HCT116 (cell line): Measurements from ENCODE around the gene HOXC11. TPM values are rescaled to one million over a fixed set of nuclear protein-coding genes. Genes with fewer than 3 reads are reported as not detected.
A peak's percentile ranks its signal among the peaks of the same experiment; 100 is the strongest.

ENCODE experiments used
- ATAC-seq: fragments of 200-7000 bp; cut with Tn5 transposase; 2 replicates; pipeline ENCODE4 v1.9.1; 2020; ENCODE audit warnings: mild to moderate bottlenecking, moderate library complexity
- BruUV-seq: library from RNA; stranded (reverse); fragments of 400-500 nt; replicated peaks from 2 replicates; lab custom pipeline; 2021; lab: Mats Ljungman, UMichigan
- CTCF ChIA-PET: fragments of 300-600 bp; sonication (Branson Sonifier 250); formaldehyde crosslinking; loops from one replicate; lab custom pipeline; 2021; ENCODE audit warnings: antibody characterized with exemption; lab: Charles Lee
- POLR2A ChIA-PET: fragments of 300-600, 350-600 bp; sonication (Branson Sonifier 250); formaldehyde crosslinking; loops from one replicate; lab custom pipeline; 2021; ENCODE audit warnings: antibody characterized with exemption; lab: Charles Lee
- RAD21 ChIA-PET, 2 experiments: fragments of 300-600 bp; sonication (Branson Sonifier 250); formaldehyde crosslinking; loops; one replicate each; lab custom pipeline; 2023; ENCODE audit warnings: low total read pairs in 2 of 2; ENCODE audit not compliant: uncharacterized antibody in 2 of 2, unreplicated experiment in 2 of 2, low non-redundant PET in 1 of 2; lab: Charles Lee
- DNase-seq: peaks from one replicate; pipeline ENCODE4 v3.0.0-alpha.2; 2010; ENCODE audit warnings: low read depth, low spot score
- H2AFZ ChIP-seq: fragments of 200-600 bp; shearing (Covaris generic), sonication (generic); 2 replicates; pipeline ENCODE4 v1.6.1; 2017; ENCODE audit warnings: low read depth, mixed run types, mixed read lengths, antibody characterized with exemption, low read length; ENCODE audit not compliant: poor library complexity, severe bottlenecking
- H3K27ac ChIP-seq: 2 replicates; pipeline ENCODE4 v1.5.1; 2012; ENCODE audit warnings: low read depth, low read length
- H3K27me3 ChIP-seq: fragments of 200-600 bp; sonication (generic); 2 replicates; pipeline ENCODE4 v1.6.1; 2016; ENCODE audit warnings: mixed run types, low read length, mixed read lengths; ENCODE audit not compliant: insufficient read depth
- H3K36me3 ChIP-seq, 2 experiments: fragments of 200-500 bp in 1 of 2; fragments of 200-600 bp in 1 of 2; sonication (Bioruptor generic) in 1 of 2; sonication (generic) in 1 of 2; 2 replicates each; pipeline versions ENCODE4 v1.5.1 to v1.6.1; 2014 to 2016; ENCODE audit warnings: low read length in 2 of 2, inconsistent platforms in 1 of 2, mixed read lengths in 1 of 2, mixed run types in 1 of 2; ENCODE audit not compliant: insufficient read depth in 2 of 2, control insufficient read depth in 1 of 2
- H3K4me1 ChIP-seq, 2 experiments: fragments of 200-600 bp in 1 of 2; sonication (generic) in 1 of 2; 2 replicates each; pipeline versions ENCODE4 v1.5.1 to v1.6.1; 2012 to 2017; ENCODE audit warnings: low read length in 2 of 2, inconsistent platforms in 1 of 2, mild to moderate bottlenecking in 1 of 2, mixed read lengths in 1 of 2, mixed run types in 1 of 2, moderate library complexity in 1 of 2; ENCODE audit not compliant: insufficient read depth in 2 of 2, control insufficient read depth in 1 of 2
- H3K4me2 ChIP-seq: fragments of 200-600 bp; sonication (generic); 2 replicates; pipeline ENCODE4 v1.6.1; 2017; ENCODE audit warnings: mixed run types, low read length, mixed read lengths
- H3K4me3 ChIP-seq, 2 experiments: fragments of 200-600 bp in 1 of 2; sonication (generic) in 1 of 2; replicated peaks in 1 of 2; 2 replicates each; pipeline ENCODE4 v1.5.1; 2011 to 2016; ENCODE audit warnings: low read length in 2 of 2, control low read depth in 1 of 2, low read depth in 1 of 2, mild to moderate bottlenecking in 1 of 2, mixed read lengths in 1 of 2, mixed run types in 1 of 2
- H3K79me2 ChIP-seq: fragments of 200-600 bp; sonication (generic); 2 replicates; pipeline ENCODE4 v1.6.1; 2017; ENCODE audit warnings: mild to moderate bottlenecking, mixed run types, low read length, moderate library complexity, mixed read lengths; ENCODE audit not compliant: insufficient read depth
- H3K9ac ChIP-seq: fragments of 200-600 bp; sonication (generic); 2 replicates; pipeline ENCODE4 v1.6.1; 2016; ENCODE audit warnings: low read length, mixed read lengths
- H3K9me2 ChIP-seq: fragments of 200-600 bp; sonication (generic), shearing (Covaris generic); 2 replicates; pipeline ENCODE4 v1.6.1; 2017; ENCODE audit warnings: mixed run types, mild to moderate bottlenecking, moderate library complexity; ENCODE audit not compliant: insufficient read depth
- H3K9me3 ChIP-seq, 2 experiments: fragments of 200-500 bp in 1 of 2; fragments of 200-600 bp in 1 of 2; sonication (Bioruptor generic) in 1 of 2; sonication (generic) in 1 of 2; 2 replicates each; pipeline ENCODE4 v1.6.1; 2014 to 2017; ENCODE audit warnings: low read length in 2 of 2, mixed read lengths in 2 of 2, inconsistent platforms in 1 of 2, low read depth in 1 of 2, mild to moderate bottlenecking in 1 of 2, mixed run types in 1 of 2, moderate library complexity in 1 of 2; ENCODE audit not compliant: control insufficient read depth in 1 of 2, insufficient read depth in 1 of 2
- H4K20me1 ChIP-seq: fragments of 200-600 bp; sonication (generic), shearing (Covaris generic); 2 replicates; pipeline ENCODE4 v1.6.1; 2017; ENCODE audit warnings: mixed run types, mild to moderate bottlenecking, moderate library complexity; ENCODE audit not compliant: insufficient read depth
- CBX3 ChIP-seq: IDR thresholded peaks from 2 replicates; pipeline ENCODE4 v1.6.1; 2012; ENCODE audit warnings: low read depth
- CEBPB ChIP-seq: IDR thresholded peaks from 2 replicates; pipeline ENCODE4 v1.6.1; 2012; ENCODE audit warnings: low read depth
- EGR1 ChIP-seq: IDR thresholded peaks from 2 replicates; pipeline ENCODE4 v1.6.1; 2012; ENCODE audit warnings: low read depth
- ELF1 ChIP-seq: IDR thresholded peaks from 2 replicates; pipeline ENCODE4 v1.6.1; 2012; ENCODE audit warnings: low read depth, borderline replicate concordance
- JUND ChIP-seq: IDR thresholded peaks from 2 replicates; pipeline ENCODE4 v1.6.1; 2012
- RAD21 ChIP-seq: IDR thresholded peaks from 2 replicates; pipeline ENCODE4 v1.6.1; 2012; ENCODE audit warnings: low read depth, mild to moderate bottlenecking
- YY1 ChIP-seq: IDR thresholded peaks from 2 replicates; pipeline ENCODE4 v1.6.1; 2011; ENCODE audit warnings: low read length, low read depth, moderate library complexity, mild to moderate bottlenecking; ENCODE audit not compliant: insufficient replicate concordance; ENCODE audit errors: extremely low read depth
- ZFX ChIP-seq: fragments of 450-650 bp; IDR thresholded peaks from 2 replicates; pipeline ENCODE4 v1.6.1; 2017
- intact Hi-C: fragments of 100-400 bp; cut with micrococcal nuclease; formaldehyde crosslinking; loops from 2 replicates; pipeline ENCODE4 v1.10.0; 2022
- total RNA-seq: library from RNA; stranded (reverse); gene quantifications from one replicate; pipeline ENCODE4 v1.2.1, GENCODE V29; 2021; ENCODE audit not compliant: unreplicated experiment
- TF ChIP-seq, protein P1 (sequence below), 3 experiments: fragments of 200-600 bp in 1 of 3; sonication (generic) in 1 of 3; IDR thresholded peaks in 2 of 3; conservative IDR thresholded peaks in 1 of 3; 2 replicates each; pipeline ENCODE4 v1.5.1; 2012 to 2017; ENCODE audit warnings: low read depth in 2 of 3, low read length in 2 of 3, antibody characterized with exemption in 1 of 3, borderline replicate concordance in 1 of 3, control low read depth in 1 of 3, mild to moderate bottlenecking in 1 of 3, mixed read lengths in 1 of 3, mixed run types in 1 of 3, moderate library complexity in 1 of 3; ENCODE audit not compliant: insufficient read depth in 1 of 3
- TF ChIP-seq, protein P2 (sequence below): IDR thresholded peaks from 2 replicates; pipeline ENCODE4 v1.6.1; 2012; ENCODE audit warnings: low read depth

Gene HOXC11
- total RNA-seq, 1 experiment from 2014 or later, result 0.22 TPM

DNA sequence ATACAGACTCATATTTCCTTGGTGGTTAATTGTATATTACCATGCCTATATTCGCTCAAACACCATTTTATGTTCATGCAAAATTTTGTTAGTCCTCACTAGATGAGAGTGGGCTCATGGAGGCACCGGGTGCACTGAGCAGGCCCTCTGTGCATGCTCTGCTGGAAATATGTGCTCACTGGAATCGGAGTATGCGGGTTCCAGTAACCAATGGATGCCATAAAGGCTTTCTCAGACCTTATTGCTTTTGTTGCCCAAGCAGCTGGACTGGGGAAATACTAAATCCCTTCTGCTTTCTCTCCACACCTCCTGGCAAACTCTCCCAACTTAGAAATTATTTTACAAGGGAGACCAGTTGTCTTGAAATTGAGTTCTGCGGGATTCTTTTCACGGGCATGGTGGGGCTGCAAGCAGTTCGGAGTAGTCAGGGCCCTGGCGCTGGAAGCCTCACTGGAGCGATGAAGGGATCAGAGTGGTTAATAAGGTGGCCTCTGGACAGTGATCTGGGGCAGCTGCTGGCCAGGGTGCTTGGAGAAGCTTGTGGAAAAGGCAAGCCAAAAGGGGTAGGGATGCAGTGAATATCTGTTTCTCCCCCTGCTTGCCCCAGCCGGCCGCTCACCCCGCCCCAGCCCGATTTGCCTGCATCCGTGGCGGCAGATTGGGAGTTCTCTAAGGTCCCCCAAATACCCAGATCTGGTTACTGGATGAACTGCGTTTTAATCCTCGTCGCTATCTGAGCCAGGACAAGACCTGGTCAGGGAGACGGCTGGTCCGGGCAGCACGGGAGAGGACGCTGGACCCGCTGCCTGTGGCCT lies 47.9 kb downstream of the HOXC11 start:
- Histone ChIP-seq H3K79me2 (no peaks in the 10 kb centered on the region), H3K27me3 (no peaks in the 10 kb centered on the region), H3K4me2 (peak overlapping the region; percentile 59; the same call in 1 of the 2 replicates), H3K4me1 (peaks cover 21 to 38% of the 10 kb centered on the region in 2 experiments), H3K4me3 (no peak overlapping the region), H4K20me1 (no peaks in the 10 kb centered on the region), H2AFZ (no peak overlapping the region), H3K9ac (0 out of 2 replicates have a peak overlapping the region, but pooled peaks have one; percentile 8), H3K9me2 (no peaks in the 10 kb centered on the region), H3K36me3 (no peaks in the 10 kb centered on the region), H3K27ac (no peak overlapping the region), H3K9me3 (no peaks in the 10 kb centered on the region)
- ChIA-PET CTCF (interaction anchor here (5.3 kb wide), 1 partner anchor 12 kb away, joined by 38 read pairs; the partner anchor contains the start of gene HOXC5), POLR2A (no interaction called here), RAD21 (no interaction called here)
- ATAC-seq, result no peak
- TF ChIP-seq YY1 (no peak), RAD21 (no peak), ZFX (no peak), ELF1 (no peak), CBX3 (no peak), CEBPB (no peak), JUND (no peak), EGR1 (no peak)
- TF ChIP-seq, protein P1, sequence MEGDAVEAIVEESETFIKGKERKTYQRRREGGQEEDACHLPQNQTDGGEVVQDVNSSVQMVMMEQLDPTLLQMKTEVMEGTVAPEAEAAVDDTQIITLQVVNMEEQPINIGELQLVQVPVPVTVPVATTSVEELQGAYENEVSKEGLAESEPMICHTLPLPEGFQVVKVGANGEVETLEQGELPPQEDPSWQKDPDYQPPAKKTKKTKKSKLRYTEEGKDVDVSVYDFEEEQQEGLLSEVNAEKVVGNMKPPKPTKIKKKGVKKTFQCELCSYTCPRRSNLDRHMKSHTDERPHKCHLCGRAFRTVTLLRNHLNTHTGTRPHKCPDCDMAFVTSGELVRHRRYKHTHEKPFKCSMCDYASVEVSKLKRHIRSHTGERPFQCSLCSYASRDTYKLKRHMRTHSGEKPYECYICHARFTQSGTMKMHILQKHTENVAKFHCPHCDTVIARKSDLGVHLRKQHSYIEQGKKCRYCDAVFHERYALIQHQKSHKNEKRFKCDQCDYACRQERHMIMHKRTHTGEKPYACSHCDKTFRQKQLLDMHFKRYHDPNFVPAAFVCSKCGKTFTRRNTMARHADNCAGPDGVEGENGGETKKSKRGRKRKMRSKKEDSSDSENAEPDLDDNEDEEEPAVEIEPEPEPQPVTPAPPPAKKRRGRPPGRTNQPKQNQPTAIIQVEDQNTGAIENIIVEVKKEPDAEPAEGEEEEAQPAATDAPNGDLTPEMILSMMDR (IDR thresholded peaks at IDR 0.05 in 2 of 3, conservative IDR thresholded peaks at IDR 0.05 in 1 of 3; ENCODE audit: borderline replicate concordance in 1 of 3, insufficient read depth in 1 of 3, low read depth in 2 of 3, low read length in 2 of 3), result no peak
- TF ChIP-seq, protein P2, sequence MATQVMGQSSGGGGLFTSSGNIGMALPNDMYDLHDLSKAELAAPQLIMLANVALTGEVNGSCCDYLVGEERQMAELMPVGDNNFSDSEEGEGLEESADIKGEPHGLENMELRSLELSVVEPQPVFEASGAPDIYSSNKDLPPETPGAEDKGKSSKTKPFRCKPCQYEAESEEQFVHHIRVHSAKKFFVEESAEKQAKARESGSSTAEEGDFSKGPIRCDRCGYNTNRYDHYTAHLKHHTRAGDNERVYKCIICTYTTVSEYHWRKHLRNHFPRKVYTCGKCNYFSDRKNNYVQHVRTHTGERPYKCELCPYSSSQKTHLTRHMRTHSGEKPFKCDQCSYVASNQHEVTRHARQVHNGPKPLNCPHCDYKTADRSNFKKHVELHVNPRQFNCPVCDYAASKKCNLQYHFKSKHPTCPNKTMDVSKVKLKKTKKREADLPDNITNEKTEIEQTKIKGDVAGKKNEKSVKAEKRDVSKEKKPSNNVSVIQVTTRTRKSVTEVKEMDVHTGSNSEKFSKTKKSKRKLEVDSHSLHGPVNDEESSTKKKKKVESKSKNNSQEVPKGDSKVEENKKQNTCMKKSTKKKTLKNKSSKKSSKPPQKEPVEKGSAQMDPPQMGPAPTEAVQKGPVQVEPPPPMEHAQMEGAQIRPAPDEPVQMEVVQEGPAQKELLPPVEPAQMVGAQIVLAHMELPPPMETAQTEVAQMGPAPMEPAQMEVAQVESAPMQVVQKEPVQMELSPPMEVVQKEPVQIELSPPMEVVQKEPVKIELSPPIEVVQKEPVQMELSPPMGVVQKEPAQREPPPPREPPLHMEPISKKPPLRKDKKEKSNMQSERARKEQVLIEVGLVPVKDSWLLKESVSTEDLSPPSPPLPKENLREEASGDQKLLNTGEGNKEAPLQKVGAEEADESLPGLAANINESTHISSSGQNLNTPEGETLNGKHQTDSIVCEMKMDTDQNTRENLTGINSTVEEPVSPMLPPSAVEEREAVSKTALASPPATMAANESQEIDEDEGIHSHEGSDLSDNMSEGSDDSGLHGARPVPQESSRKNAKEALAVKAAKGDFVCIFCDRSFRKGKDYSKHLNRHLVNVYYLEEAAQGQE, result no peak
- intact Hi-C loops, result no loop called here
- no TSS peak for BruUV-seq
- DNase-seq, result no peak
